ENCODE results near the gene ADAMTSL5.

- TF ChIP-seq POLR2AphosphoS5 (IDR thresholded peaks at IDR 0.05): no peak
- no peak for TF ChIP-seq CTCF (IDR thresholded peaks at IDR 0.05 in 8 of 11, conservative IDR thresholded peaks at IDR 0.05 in 3 of 11)
- TF ChIP-seq POLR2A (IDR thresholded peaks at IDR 0.05): no peak
These were observed 29.5 kb downstream of the ADAMTSL5 start for GRCh38 chr19:1483131-1483978.

Data from spleen (tissue), 7 donors.